Stomach (tissue), 4 donors: ENCODE measurements around the gene KIAA1210.

Source experiments
- EP300 ChIP-seq: sonication (generic); formaldehyde crosslinking; IDR thresholded peaks from one replicate; pipeline ENCODE4 v1.6.1; 2017; ENCODE audit warnings: antibody characterized with exemption
- POLR2A ChIP-seq, 4 donors: fragments of 450-650 bp; IDR thresholded peaks; one replicate each; pipeline ENCODE4 v1.6.1; 2016; ENCODE audit warnings: antibody characterized with exemption in 4 of 4, control low read depth in 2 of 4, mild to moderate bottlenecking in 1 of 4, moderate library complexity in 1 of 4
- POLR2AphosphoS5 ChIP-seq, 3 donors: sonication (generic); formaldehyde crosslinking; IDR thresholded peaks; one replicate each; pipeline ENCODE4 v1.6.1; 2016; ENCODE audit warnings: antibody characterized with exemption in 3 of 3
- TF ChIP-seq, protein P1 (sequence below), 7 experiments: fragments of 450-650 bp in 4 of 7; fragments of 200-600 bp in 3 of 7; sonication (generic) in 3 of 7; IDR thresholded peaks; one replicate each; pipeline ENCODE4 v1.5.1; 2016 to 2019; ENCODE audit warnings: antibody characterized with exemption in 7 of 7, control low read depth in 2 of 7, mild to moderate bottlenecking in 1 of 7

DNA sequence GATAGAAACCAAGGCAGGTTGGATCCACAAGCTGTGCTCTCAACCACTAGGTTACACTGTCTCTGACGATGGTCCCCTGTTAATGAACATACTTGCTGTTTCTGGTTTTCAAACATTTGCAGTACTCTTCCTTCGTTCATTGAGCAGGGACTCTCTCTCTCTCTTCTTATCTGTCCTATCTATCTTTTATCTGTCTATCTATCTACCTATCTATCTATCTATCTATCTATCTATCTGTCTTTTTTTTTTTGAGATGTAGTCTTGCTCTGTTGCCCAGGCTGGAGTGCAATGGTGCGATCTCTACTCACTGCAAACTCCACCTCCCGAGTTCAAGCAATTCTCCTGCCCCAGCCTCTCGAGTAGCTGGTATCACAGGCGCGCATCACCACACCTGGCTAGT, 64.2 kb downstream of the KIAA1210 start:
- TF ChIP-seq, protein P1, sequence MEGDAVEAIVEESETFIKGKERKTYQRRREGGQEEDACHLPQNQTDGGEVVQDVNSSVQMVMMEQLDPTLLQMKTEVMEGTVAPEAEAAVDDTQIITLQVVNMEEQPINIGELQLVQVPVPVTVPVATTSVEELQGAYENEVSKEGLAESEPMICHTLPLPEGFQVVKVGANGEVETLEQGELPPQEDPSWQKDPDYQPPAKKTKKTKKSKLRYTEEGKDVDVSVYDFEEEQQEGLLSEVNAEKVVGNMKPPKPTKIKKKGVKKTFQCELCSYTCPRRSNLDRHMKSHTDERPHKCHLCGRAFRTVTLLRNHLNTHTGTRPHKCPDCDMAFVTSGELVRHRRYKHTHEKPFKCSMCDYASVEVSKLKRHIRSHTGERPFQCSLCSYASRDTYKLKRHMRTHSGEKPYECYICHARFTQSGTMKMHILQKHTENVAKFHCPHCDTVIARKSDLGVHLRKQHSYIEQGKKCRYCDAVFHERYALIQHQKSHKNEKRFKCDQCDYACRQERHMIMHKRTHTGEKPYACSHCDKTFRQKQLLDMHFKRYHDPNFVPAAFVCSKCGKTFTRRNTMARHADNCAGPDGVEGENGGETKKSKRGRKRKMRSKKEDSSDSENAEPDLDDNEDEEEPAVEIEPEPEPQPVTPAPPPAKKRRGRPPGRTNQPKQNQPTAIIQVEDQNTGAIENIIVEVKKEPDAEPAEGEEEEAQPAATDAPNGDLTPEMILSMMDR (IDR thresholded peaks at IDR 0.05): no peak
- TF ChIP-seq POLR2A (IDR thresholded peaks at IDR 0.05) (no peak), EP300 (no peak), POLR2AphosphoS5 (IDR thresholded peaks at IDR 0.05) (no peak)
